ENCODE results near the gene BTN1A1. TPM values are rescaled to one million over a fixed set of nuclear protein-coding genes. Genes with fewer than 3 reads are reported as not detected.

The BTN1A1 gene
- total and polyA plus RNA-seq, 9 of the 15 experiments (the other 6 are each of a cell fraction or from before 2014, with no cell fraction given): 0.01 to 0.15 (median 0.06) TPM; not detected in 4

- TF ChIP-seq SFPQ (IDR thresholded peaks at IDR 0.05; ENCODE audit: low read depth, low read length) (no peak), SIN3A (IDR thresholded peaks at IDR 0.05; ENCODE audit: borderline replicate concordance in 2 of 2, control insufficient read depth in 1 of 2, low read depth in 2 of 2, low read length in 2 of 2) (no peak), PHB (CRISPR knock-in tag; IDR thresholded peaks at IDR 0.05) (no peak), CBX3 (IDR thresholded peaks at IDR 0.05; ENCODE audit: borderline replicate concordance in 1 of 2, low read length in 2 of 2) (no peak), SNIP1 (IDR thresholded peaks at IDR 0.05; ENCODE audit: low read depth) (no peak), HDAC1 (IDR thresholded peaks at IDR 0.05) (peak; percentile 1 to 72; a peak in 1 of 4 replicates), PRPF4 (IDR thresholded peaks at IDR 0.05; ENCODE audit: insufficient read depth, low read depth, low read length, poor library complexity, severe bottlenecking) (no peak), MAFK (IDR thresholded peaks at IDR 0.05; ENCODE audit: low read length) (no peak), TBL1XR1 (IDR thresholded peaks at IDR 0.05; ENCODE audit: low read length in 2 of 2) (no peak), CEBPZ (IDR thresholded peaks at IDR 0.05; ENCODE audit: borderline replicate concordance, low read depth, low read length) (no peak), UBTF (IDR thresholded peaks at IDR 0.05; ENCODE audit: borderline replicate concordance in 1 of 2, low read depth in 2 of 2, low read length in 2 of 2) (peak; percentile 99), HOXB6 (CRISPR knock-in tag; IDR thresholded peaks at IDR 0.05; ENCODE audit: borderline replicate concordance) (no peak), ZNF398 (CRISPR knock-in tag; IDR thresholded peaks at IDR 0.05) (no peak), TSC22D4 (tag; IDR thresholded peaks at IDR 0.05) (no peak), STAG1 (CRISPR knock-in tag; IDR thresholded peaks at IDR 0.05; ENCODE audit: borderline replicate concordance) (no peak), SOX6 (IDR thresholded peaks at IDR 0.05) (peak; percentile 41), ZNF586 (CRISPR knock-in tag; conservative IDR thresholded peaks at IDR 0.05) (no peak)
Measured at GRCh38 chr6:26521600-26522391, 21.7 kb downstream of the BTN1A1 start (continued).
